GM18861 (cell line): Measurements from ENCODE around the gene NLRP7.
"Not testable (repeated sequence)": the region's sequence is repeated elsewhere in the genome, so short reads cannot be mapped to it uniquely, and the experiment has no call there.

ENCODE experiments used
- ATAC-seq: cut with Tn5 transposase; IDR thresholded peaks from one replicate; pipeline ENCODE4 v1.9.1; 2021; ENCODE audit not compliant: unreplicated experiment

The NLRP7 gene

DNA sequence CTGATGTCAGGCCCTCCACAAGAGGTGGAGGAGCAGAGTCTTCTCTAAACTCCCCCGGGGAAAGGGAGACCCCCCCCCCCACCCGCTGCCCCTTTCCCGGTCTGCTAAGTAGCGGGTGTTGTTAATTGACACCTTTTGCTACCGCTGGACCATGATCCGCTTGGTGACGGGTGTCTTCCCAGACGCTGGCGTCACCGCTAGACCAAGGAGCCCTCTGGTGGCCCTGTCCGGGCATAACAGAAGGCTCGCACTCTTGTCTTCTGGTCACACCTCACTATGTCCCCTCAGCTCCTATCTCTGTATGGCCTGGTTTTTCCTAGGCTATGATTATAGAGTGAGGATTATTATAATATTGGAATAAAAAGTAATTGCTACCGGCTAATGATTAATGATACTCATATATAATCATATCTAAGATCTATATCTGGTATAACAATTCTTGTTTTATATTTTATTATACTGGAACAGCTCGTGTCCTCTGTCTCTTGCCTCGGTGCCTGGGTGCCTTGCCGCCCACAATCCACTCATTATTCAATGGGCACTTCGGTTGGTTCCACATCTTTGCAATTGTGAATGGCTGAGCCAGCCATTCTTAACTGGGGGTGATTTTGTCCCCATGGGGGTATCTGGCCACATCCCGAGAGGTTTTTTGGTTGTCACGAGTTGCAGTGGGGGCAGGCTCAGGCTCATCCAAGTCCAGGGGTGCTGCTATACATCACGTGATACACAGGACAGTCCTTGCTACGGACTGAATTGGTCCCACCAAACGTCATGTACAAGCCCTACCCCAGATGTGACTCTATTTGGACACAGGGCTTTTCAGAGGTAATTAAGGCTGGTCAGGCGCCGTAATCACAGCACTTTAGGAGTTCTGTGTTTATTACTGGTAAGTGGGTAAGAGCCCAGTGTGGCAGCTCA is 27.4 kb downstream of the NLRP7 start:
- ATAC-seq: not testable (repeated sequence)

DNA sequence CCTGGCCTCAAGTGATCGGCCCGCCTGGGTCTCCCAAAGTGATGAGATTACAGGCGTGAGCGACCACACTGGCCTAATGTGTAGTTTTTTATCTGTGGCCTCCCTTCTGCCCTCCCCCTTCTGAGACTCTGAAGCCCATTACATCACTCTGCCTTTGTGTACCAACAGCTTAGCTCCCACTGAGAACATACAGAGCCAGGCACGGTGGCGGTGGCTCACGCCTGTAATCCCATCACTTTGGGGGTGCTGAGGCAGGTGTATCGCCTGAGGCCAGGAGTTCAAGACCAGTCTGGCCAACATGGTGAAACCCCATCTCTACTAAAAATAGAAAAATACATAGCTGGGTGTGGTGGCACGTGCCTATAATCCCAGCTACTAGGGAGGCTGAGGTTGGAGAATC is 28.8 kb downstream of the NLRP7 start:
- no peak for ATAC-seq

DNA sequence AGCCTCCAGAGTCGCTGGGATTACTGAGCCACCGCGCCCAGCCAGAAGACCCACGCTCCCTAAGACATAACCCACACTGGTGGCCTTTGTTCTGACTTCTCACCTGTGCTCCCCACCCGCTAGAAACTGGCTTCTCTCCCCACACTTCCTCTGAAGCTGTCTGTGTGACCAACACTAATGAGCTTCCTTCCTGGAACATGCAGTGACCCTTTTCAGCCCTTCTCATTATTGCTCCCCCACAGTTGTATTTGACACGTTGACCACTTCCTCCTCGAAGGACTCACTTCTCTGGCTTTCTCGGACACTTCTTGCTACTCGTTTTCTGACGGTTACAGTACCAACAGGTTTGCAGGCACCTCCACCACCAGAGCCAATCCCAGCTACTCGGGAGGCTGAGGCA is 30.5 kb downstream of the NLRP7 start:
- no peak for ATAC-seq

DNA sequence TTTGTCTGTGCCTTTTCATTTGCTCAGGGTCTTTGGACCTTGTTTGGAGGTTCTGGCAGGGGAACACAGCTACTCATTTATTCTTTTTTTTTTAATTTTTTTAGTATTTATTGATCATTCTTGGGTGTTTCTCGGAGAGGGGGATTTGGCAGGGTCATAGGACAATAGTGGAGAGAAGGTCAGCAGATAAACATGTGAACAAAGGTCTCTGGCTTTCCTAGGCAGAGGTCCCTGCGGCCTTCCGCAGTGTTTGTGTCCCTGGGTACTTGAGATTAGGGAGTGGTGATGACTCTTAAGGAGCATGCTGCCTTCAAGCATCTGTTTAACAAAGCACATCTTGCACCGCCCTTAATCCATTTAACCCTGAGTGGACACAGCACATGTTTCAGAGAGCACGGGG is 39.4 kb downstream of the NLRP7 start:
- not testable (repeated sequence) for ATAC-seq

DNA sequence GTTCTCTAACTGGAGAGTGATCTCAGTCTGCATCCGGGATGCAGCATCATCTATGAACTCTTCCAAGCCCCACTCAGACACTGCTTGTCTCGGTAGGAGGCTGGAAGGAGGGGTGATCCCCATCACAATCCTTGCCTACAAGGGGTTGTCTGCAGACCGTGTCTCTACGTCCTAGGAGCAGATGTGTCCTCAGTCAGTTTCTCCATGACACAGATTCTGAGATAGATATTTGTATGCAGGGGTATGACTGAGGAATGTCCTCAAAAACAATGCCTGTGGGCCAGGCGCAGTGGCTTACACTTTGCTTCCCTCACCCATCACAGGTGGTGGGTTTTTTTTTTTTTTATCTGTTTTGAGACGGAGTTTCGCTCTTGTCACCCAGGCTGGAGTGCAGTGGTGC is 40.5 kb downstream of the NLRP7 start:
- no peak for ATAC-seq

DNA sequence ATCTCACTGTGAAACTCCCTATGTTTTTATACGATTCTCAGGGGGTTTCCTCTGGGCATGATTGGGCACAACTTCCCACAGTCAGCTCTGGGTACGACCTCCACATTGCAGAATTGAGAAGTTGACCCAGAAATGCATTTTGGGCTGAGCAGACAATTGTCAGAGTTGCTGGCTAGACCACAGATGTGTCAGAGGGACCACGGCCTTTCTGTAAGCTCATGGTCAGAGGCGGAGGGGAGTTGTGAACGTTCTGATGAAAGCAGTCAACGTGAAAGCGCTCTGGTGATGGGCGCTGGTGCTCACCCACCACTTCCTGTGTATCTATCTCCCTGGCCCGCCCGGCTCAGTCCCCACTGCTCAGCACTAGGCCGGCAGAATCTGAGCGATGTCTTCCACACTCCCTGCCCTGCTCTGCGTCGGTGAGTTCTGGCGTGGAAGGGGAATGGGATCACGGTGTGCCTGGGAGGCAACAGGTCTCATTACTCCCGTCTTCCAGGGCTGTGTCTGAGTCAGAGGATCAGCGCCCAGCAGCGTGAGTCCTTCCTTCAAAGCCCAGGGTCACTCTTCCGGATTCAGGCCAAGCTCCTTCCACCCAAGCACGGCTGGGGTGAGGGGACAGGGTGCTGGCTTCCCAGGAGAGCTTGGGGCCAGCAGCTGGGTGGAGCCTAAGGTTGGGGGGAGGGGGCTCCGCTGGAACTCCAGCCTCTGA is 41.4 kb downstream of the NLRP7 start, which contains the start of gene NCR1:
Gene NCR1, plus strand, starts transcription at position 346 of the 709 bp plus-strand sequence. Its CDS starts 40 bp downstream, at position 386.
- no peak for ATAC-seq

DNA sequence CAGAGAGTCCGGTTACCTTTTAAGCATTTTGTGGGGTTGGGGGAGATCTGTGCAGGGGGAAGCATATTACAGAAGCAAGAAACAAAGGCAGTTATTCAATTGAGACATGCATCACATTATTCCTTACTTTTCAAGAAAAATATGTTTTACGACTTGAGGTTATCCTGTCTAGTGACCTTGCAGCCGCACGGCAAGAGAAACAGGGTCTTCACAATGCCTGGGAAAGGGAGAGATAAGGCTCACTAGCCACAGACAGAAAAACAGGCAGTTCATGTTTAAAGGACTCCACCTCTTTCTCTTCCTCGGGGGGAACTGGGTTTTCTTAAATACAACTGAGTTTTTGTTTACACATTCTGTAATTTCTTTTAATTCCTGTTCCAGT is 41.9 kb downstream of the NLRP7 start:
- ATAC-seq: no peak

DNA sequence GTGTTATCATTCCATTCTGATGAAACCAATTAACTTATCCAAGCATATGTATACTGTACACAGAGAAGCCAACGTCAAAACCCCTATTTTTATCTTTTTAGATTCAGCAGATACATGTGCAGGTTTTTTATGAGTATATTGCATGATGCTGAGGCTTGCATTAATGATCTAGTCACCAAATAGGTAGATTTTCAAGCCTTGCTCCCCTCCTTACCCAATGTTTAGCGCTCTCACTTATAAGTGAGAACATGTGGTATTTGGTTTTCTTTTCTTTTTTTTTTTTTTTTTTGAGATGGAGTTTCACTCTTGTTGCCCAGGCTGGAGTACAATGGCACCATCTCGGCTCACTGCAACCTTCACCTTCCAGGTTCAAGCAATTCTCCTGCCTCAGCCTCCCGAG is 43.1 kb downstream of the NLRP7 start:
- ATAC-seq: not testable (repeated sequence)

DNA sequence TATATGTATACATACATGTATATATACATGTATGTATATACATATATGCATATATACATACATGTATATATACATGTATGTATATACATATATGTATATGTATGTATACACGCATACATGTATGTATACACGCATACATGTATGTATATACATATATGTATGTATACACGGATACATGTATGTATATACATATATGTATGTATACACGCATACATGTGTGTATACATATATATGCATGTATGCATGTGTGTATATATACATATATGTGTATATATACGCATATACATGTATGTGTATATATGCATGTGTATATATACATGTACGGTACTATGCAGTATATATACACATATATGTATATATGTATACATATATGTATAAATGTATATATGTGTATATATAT is 44.0 kb downstream of the NLRP7 start:
- no peak for ATAC-seq

DNA sequence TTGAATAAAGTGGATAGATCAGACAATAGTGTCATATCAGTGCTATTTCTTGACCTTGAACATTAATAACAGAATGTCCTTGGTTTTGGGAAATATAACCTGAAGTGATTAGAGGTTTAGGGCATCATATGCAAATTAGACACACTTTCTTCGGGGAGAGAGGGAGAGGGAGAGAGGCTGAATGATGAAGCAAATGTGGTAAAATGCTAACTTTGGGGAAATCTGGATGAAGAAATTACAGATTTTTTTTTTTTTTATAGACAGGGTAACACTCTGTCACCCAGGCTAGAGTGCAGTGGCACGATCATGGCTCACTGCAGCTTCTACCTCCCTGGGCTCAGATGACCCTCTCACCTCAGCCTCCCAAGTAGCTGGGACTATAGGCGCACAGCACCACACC is 45.3 kb downstream of the NLRP7 start:
- no peak for ATAC-seq

DNA sequence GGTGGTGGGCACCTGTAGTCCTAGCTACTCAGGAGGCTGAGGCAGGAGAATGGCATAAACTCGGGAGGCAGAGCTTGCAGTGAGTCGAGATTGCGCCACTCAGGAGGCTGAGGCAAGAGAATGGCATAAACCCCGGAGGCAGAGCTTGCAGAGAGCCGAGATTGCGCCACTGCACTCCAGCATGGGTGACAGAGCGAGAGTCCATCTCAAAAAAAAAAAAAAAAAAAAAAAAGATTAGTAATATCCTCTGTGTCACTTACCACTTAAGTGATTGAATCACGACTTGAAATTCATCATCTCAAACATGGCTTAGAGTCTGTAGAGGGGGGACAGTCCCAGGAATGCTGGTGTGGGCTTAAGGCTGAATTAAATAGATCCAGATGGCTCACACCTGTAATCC is 46.2 kb downstream of the NLRP7 start:
- ATAC-seq: not testable (repeated sequence)

DNA sequence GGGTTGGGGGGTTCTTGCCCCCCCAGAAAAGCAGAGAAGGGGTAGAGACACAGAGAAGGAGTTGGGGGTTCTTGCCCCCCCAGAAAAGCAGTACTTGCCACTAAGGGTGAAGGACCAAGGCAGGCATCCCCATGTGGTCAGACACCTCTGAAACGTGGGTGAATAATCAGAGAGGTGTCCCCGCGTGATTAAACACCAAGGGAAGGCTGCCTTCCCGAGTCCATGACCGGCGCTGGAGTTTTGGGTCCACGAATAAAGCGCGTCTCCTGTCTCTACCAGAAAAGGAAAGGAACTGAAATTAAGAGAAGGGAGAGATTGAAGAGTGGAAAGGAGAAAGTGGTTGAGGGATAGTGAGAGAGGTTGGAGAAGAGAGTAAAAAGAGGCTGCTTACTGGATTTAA is 47.7 kb downstream of the NLRP7 start:
- ATAC-seq: not testable (repeated sequence)

DNA sequence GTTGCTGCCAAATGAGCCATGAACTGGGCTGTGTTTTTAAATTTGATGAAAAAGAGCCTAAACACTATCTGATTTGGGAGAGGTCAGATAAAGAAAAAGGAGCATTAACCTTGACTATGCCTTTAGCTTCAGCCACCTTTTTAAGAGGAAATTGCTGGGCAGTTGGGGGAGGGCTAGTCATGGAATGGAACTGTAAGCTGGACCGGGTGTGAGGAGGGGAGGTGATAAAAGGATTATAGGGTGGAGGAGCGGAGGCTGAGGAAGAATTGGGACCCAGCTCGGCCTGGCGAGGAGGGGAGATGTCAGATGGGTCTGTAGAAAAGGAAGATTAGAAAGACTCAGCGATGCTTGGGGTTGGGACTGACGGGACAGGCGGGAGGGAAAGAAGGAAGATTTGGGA is 48.6 kb downstream of the NLRP7 start:
- not testable (repeated sequence) for ATAC-seq

DNA sequence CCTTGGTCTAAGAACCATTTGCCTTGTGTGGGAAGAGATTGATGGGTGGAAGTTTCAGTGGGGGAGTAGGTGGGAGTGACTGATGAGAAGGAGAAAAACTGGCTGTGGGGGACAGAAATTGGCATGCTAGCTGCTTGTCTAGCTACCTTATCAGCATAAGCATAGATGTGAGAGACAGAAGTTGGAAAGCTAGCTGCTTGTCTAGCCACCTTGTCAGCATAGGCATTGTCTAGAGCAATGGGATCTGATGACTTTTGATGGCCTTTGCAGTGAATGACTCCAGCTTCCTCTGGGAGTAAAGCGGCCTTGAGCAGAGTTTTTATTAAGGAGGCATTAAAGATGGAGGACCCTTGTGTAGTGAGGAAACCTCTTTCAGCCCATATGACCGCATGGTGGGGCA is 51.3 kb downstream of the NLRP7 start:
- ATAC-seq: no peak

DNA sequence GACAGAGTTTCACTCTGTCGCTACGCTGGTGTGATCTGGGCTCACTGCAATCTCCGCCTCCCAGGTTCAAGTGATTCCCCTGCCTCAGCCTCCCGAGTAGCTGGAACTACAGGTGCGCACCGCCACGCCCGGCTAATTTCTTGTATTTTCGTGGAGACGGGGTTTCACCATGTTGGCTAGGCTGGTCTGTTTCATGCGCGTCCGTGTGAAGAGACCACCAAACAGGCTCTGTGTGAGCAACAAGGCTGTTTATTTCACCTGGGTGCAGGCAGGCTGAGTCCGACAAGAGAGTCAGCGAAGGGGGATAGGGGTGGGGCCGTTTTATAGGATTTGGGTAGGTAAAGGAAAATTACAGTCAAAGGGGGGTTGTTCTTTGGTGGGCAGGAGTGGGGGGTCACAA is 53.2 kb downstream of the NLRP7 start:
- not testable (repeated sequence) for ATAC-seq

DNA sequence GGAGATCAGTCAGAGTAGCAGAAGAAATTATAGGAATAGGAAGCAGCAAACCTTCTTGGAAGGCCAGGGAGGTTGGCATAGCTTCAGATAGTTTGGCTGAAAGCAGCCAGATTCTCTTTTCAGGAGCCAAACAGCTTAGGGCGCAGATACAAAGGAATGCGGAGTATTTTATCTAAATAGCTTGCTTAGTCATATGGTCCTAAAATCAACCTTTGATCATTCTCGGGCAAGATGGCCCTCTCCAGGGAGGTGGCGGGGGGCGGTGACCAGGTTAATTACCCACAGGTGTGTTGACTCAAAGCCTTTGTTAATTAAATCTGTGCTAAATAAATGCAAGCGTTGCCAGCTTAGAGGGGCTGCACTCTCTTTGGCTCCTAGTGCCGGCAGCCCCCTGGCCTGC is 53.9 kb downstream of the NLRP7 start:
- no peak for ATAC-seq

DNA sequence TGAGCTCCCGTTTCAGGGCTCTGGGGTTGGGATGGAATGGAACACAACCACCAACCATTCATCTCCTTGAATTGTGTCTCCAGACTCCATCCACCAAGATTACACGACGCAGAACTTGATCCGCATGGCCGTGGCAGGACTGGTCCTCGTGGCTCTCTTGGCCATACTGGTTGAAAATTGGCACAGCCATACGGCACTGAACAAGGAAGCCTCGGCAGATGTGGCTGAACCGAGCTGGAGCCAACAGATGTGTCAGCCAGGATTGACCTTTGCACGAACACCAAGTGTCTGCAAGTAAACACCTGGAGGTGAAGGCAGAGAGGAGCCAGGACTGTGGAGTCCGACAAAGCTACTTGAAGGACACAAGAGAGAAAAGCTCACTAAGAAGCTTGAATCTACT is 57.8 kb downstream of the NLRP7 start:
- no peak for ATAC-seq

DNA sequence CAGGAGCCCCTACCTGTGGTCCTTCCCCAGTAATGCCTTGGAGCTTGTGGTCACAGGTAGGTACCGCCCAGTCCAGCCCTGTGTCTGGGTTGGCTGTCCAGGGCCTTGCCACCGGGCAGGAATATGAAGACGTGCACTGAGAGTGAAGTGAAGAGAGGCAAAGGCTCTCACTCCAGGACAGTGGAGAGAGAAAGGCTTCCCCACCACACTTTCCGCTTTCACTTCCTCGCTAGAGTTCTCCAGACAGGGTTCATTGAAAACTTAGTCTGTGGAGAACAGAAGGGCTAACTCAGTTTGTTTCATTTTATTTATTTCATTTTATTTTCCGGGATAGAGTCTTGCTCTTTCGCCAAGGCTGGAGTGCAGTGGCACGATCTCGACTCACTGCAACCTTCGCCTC is 59.1 kb downstream of the NLRP7 start:
- ATAC-seq: no peak

DNA sequence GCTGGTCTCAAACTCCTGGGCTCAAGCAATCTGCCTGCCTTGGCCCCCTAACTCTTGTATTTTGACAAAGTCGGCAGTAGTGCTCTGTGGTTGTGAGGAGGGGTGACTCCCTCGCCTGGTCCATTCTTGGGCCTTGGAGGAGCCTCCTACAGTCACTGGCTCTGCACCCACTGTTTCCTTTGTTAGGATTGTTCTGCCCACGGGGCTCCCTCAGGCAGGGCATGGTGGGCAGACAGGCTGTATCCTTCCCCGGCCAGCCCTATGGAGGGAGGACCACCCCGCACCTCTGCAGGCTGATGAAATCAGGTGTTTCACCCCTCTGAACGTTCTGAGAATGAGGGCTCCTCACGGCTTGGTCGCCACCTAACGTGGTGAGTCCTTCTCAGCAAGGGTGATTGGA is 64.1 kb downstream of the NLRP7 start:
- ATAC-seq: no peak

DNA sequence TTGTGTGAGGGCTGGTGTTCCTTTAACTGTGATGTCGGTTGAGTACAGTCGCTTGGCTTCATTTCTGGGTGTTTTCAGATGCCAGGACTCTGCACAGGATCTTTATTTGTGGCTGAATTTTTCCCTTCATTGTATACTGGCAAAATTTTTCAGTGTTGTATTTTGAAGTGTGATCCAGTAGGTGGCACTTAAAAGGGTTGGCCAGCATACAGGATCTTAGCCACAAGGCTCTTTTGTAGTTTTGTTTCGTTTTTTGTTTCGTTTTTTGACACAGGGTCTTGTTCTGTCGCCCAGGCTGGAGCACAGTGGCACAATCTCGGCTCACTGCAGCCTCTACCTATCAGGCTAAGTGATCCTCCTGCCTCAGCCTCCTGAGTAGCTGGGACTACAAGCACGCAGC is 64.6 kb downstream of the NLRP7 start:
- no peak for ATAC-seq

DNA sequence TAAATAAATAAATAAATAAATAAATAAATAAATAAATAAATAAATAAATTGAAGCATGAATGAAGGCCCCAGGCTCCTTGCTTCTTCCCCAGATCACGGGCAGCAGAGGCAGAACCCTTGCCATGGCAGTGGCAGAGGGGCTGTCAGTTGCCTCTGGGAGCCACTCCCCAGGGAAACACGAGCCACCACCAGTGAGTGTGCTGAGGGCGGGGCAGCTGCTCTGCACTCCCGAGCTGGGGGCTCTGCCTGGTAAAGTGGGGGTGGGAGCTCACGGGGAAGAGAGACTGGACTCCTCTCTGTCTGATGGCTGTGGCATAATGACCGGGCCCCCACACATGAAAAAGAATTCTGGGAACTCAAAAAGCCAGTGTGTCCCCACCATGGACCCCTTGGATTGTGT is 65.4 kb downstream of the NLRP7 start:
- ATAC-seq: no peak

DNA sequence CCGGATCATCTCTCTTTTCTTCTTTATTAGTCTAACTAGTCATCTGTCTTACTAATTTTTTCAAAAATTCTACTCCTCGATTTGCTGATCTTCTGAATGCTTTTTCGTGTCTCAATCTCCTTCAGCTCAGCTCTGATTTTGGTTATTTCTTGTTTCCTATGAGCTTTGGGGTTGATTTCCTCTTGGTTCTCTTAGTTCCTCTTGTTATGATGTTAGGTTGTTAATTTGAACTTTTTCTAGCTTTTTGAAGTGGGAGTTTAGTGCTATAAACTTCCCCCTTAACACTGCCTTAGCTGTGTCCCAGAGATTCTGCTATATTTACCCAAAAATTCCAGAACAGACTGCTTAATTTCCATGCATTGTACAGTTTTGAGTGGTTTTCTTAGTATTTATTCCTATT is 69.9 kb downstream of the NLRP7 start:
- no peak for ATAC-seq
